Choroid plexus epithelial cell (primary cell): ENCODE measurements around the gene RAP1A.

Experiments
- DNase-seq: peaks from one replicate; pipeline ENCODE4 v3.0.0-alpha.2; 2010; ENCODE audit warnings: low read depth
- H3K4me3 ChIP-seq: 2 replicates; pipeline ENCODE4 v1.5.1; 2011; ENCODE audit warnings: low read depth, mild to moderate bottlenecking, control low read depth, low read length, moderate library complexity
- CTCF ChIP-seq: conservative IDR thresholded peaks from 2 replicates; pipeline ENCODE4 v1.5.1; 2011; ENCODE audit warnings: low read depth, mild to moderate bottlenecking, control low read depth, inconsistent platforms, low read length, moderate library complexity

The RAP1A gene

GRCh38 chr1:111597426-111597825 is 22.2 kb upstream of the RAP1A start:
- TF ChIP-seq CTCF: no peak
- peak; percentile 46 for DNase-seq
- H3K4me3 ChIP-seq: no peak overlapping the region

GRCh38 chr1:111598544-111598943 is 21.0 kb upstream of the RAP1A start:
- H3K4me3 ChIP-seq: no peak overlapping the region
- TF ChIP-seq CTCF: no peak
- DNase-seq: no peak

GRCh38 chr1:111599781-111600693 is 19.6 kb upstream of the RAP1A start:
- no peak for TF ChIP-seq CTCF
- peak; percentile 25 for DNase-seq
- H3K4me3 ChIP-seq: no peak overlapping the region

- no peak for DNase-seq
- no peak overlapping the region for H3K4me3 ChIP-seq
- no peak for TF ChIP-seq CTCF
Observed at GRCh38 chr1:111600886-111601386, 18.7 kb upstream of the RAP1A start.

- no peak for TF ChIP-seq CTCF
- no peak for DNase-seq
- no peak overlapping the region for H3K4me3 ChIP-seq
Observed at GRCh38 chr1:111602302-111602701, 17.3 kb upstream of the RAP1A start.

GRCh38 chr1:111602974-111603373 is 16.6 kb upstream of the RAP1A start:
- no peak for DNase-seq
- TF ChIP-seq CTCF: no peak

GRCh38 chr1:111603979-111604378 is 15.6 kb upstream of the RAP1A start:
- no peak overlapping the region for H3K4me3 ChIP-seq
- no peak for DNase-seq

More at GRCh38 chr1:111602974-111603373, 16.6 kb upstream of the RAP1A start:
- no peak overlapping the region for H3K4me3 ChIP-seq

More at GRCh38 chr1:111603979-111604378, 15.6 kb upstream of the RAP1A start:
- TF ChIP-seq CTCF: no peak
